HepG2 (cell line): ENCODE measurements around the gene TCN1. TPM values are rescaled to one million over a fixed set of nuclear protein-coding genes. Genes with fewer than 3 reads are reported as not detected.

Source experiments
- ATAC-seq: fragments of 200-7000 bp; cut with Tn5 transposase; 3 replicates; pipeline ENCODE4 v1.9.1; 2020; ENCODE audit warnings: mild to moderate bottlenecking, moderate library complexity
- BruUV-seq: library from RNA; stranded (reverse); fragments of 400-500 nt; replicated peaks from 2 replicates; lab custom pipeline; 2021; lab: Mats Ljungman, UMichigan
- CTCF ChIA-PET: fragments of 300-600 bp; formaldehyde crosslinking; extraction: SDS; loops from one replicate; lab custom pipeline; 2021; ENCODE audit warnings: low total read pairs, inconsistent platforms, low intra/inter-chr PET ratio; lab: Yijun Ruan, JAX
- POLR2A ChIA-PET: fragments of 350-600 bp; sonication (Branson Sonifier 250); formaldehyde crosslinking; loops from one replicate; lab custom pipeline; 2020; ENCODE audit warnings: antibody characterized with exemption, inconsistent platforms; lab: Yijun Ruan, JAX
- DNase-seq: peaks from one replicate; pipeline ENCODE4 v3.0.0-alpha.2; 2015; ENCODE audit warnings: low spot score
- FAIRE-seq: peaks from 3 replicates; lab custom pipeline; 2011; peaks lifted over from hg19 to GRCh38; lab: Jason Lieb, UNC
- H2AFZ ChIP-seq: one replicate; pipeline ENCODE4 v1.6.1; 2011; ENCODE audit warnings: low read length, inconsistent platforms
- H3K27ac ChIP-seq: fragments of 300-600 bp; 3 replicates; pipeline ENCODE4 v1.8.0; 2011; ENCODE audit warnings: mixed run types, mild to moderate bottlenecking, mixed read lengths, low read length, inconsistent platforms; ENCODE audit not compliant: insufficient read depth; ENCODE audit errors: extremely low read length
- H3K27me3 ChIP-seq, 2 experiments: fragments of 200-600 bp in 1 of 2; 2 replicates in 1 of 2; 3 replicates in 1 of 2; pipeline versions ENCODE4 v1.6.0 to v1.8.0; 2011; ENCODE audit warnings: low read length in 2 of 2, mild to moderate bottlenecking in 2 of 2, moderate library complexity in 2 of 2, inconsistent platforms in 1 of 2; ENCODE audit not compliant: insufficient read depth in 2 of 2, control insufficient read depth in 1 of 2
- H3K36me3 ChIP-seq, 2 experiments: fragments of 200-600 bp in 1 of 2; replicated peaks in 1 of 2; 2 replicates in 1 of 2; 3 replicates in 1 of 2; pipeline versions ENCODE4 v1.5.1 to v1.8.0; 2011; ENCODE audit warnings: low read length in 2 of 2, inconsistent platforms in 1 of 2; ENCODE audit not compliant: insufficient read depth in 2 of 2, control insufficient read depth in 1 of 2
- H3K4me1 ChIP-seq: 2 replicates; pipeline ENCODE4 v1.5.1; 2012; ENCODE audit warnings: low read length, inconsistent platforms; ENCODE audit not compliant: insufficient read depth
- H3K4me2 ChIP-seq: 2 replicates; pipeline ENCODE4 v1.6.0; 2011; ENCODE audit warnings: low read depth, low read length, inconsistent platforms
- H3K4me3 ChIP-seq, 3 experiments: fragments of 200-600 bp in 1 of 3; sonication (generic), shearing (Covaris generic) in 1 of 3; replicated peaks in 1 of 3; 2 replicates each; pipeline ENCODE4 v1.5.1; 2011 to 2016; ENCODE audit warnings: low read length in 3 of 3, inconsistent platforms in 2 of 3, low read depth in 2 of 3, mild to moderate bottlenecking in 2 of 3, control low read depth in 1 of 3, mixed read lengths in 1 of 3; ENCODE audit not compliant: insufficient read depth in 1 of 3
- H3K79me2 ChIP-seq: one replicate; pipeline ENCODE4 v1.6.1; 2011; ENCODE audit warnings: low read length, inconsistent platforms; ENCODE audit not compliant: insufficient read depth
- H3K9ac ChIP-seq: 2 replicates; pipeline ENCODE4 v1.6.0; 2011; ENCODE audit warnings: mild to moderate bottlenecking, low read depth, low read length, inconsistent platforms; ENCODE audit not compliant: insufficient read depth
- H3K9me3 ChIP-seq: 2 replicates; pipeline ENCODE4 v1.5.1; 2012; ENCODE audit warnings: mild to moderate bottlenecking, low read length
- H4K20me1 ChIP-seq: 2 replicates; pipeline ENCODE4 v1.6.0; 2011; ENCODE audit warnings: inconsistent platforms, mild to moderate bottlenecking, low read length, moderate library complexity; ENCODE audit not compliant: insufficient read depth
- CBX5 ChIP-seq: sonication (generic); formaldehyde crosslinking; IDR thresholded peaks from 2 replicates; pipeline ENCODE4 v1.4.0; 2020; ENCODE audit warnings: missing genetic modification reagents, borderline replicate concordance
- FOXK1 ChIP-seq: sonication (generic); formaldehyde crosslinking; IDR thresholded peaks from 2 replicates; pipeline ENCODE4 v1.4.0; 2020; ENCODE audit warnings: low read depth, missing genetic modification reagents, borderline replicate concordance
- MED13 ChIP-seq: sonication (generic); formaldehyde crosslinking; IDR thresholded peaks from 2 replicates; pipeline ENCODE4 v1.5.0; 2020; ENCODE audit warnings: missing genetic modification reagents
- SMARCC2 ChIP-seq: fragments of 450-650 bp; IDR thresholded peaks from 2 replicates; pipeline ENCODE4 v1.6.1; 2017; ENCODE audit warnings: antibody characterized with exemption, mild to moderate bottlenecking
- WIZ ChIP-seq: sonication (generic); formaldehyde crosslinking; IDR thresholded peaks from 2 replicates; pipeline ENCODE4 v1.5.1; 2020; ENCODE audit warnings: mild to moderate bottlenecking, missing genetic modification reagents
- ZFP90 ChIP-seq: sonication (generic); formaldehyde crosslinking; IDR thresholded peaks from 2 replicates; pipeline ENCODE4 v1.8.0; 2022; ENCODE audit warnings: missing genetic modification reagents, mild to moderate bottlenecking, inconsistent platforms, borderline replicate concordance
- ZGPAT ChIP-seq: IDR thresholded peaks from 2 replicates; pipeline ENCODE4 v1.6.1; 2016; ENCODE audit warnings: mild to moderate bottlenecking
- ZNF207 ChIP-seq: fragments of 450-650 bp; IDR thresholded peaks from 2 replicates; pipeline ENCODE4 v1.6.1; 2016; ENCODE audit warnings: antibody characterized with exemption, borderline replicate concordance
- ZNF775 ChIP-seq: sonication (generic); formaldehyde crosslinking; IDR thresholded peaks from 2 replicates; pipeline ENCODE4 v1.4.0; 2020; ENCODE audit warnings: missing genetic modification reagents, mild to moderate bottlenecking, moderate library complexity, borderline replicate concordance
- WGBS: methylation state at CpG from one replicate; pipeline ENCODE4 v1.1.6; 2017; ENCODE audit warnings: low lambda C conversion rate; 5-methylcytosine and 5-hydroxymethylcytosine counted together
- in situ Hi-C: cut with HindIII; loops from 2 replicates; pipeline ENCODE4 v1.10.0; 2017; ENCODE audit warnings: low pct_unique_long_range_greater_than_20kb; ENCODE audit not compliant: extremely low pct_ligation_motif_present
- intact Hi-C: fragments of 100-400 bp; cut with micrococcal nuclease; formaldehyde crosslinking; loops from one replicate; pipeline ENCODE4 v1.10.0; 2022; ENCODE audit not compliant: unreplicated experiment
- polyA plus RNA-seq, 8 experiments: library from polyadenylated mRNA; depleted of rRNA in 3 of 8; stranded (reverse) in 7 of 8; unstranded in 1 of 8; fragments of >200 nt; fragmentation: Illumina TruSeq in 4 of 8; extraction: Trizol in 4 of 8; gene quantifications; 2 replicates each; pipeline versions ENCODE4 v1.2.1 to v1.2.3, GENCODE V29; 2011 to 2016; ENCODE audit warnings: low read depth in 4 of 8, missing spikeins in 1 of 8, mixed read lengths in 1 of 8; ENCODE audit not compliant: insufficient read depth in 1 of 8
- total RNA-seq, 5 experiments: library from RNA; depleted of rRNA; stranded (reverse); fragments of >200 nt; fragmentation: Illumina TruSeq; extraction: Trizol; gene quantifications; 2 replicates each; pipeline ENCODE4 v1.2.3, GENCODE V29; 2016; ENCODE audit warnings: low read depth in 1 of 5
- TF ChIP-seq, protein P1 (sequence below): IDR thresholded peaks from 2 replicates; pipeline ENCODE4 v1.6.1; 2016; ENCODE audit warnings: low read depth, missing genetic modification reagents, missing compliant biosample characterization

The TCN1 gene
- total and polyA plus RNA-seq, 2 of the 13 experiments (the other 11 are each of a cell fraction or from before 2014, with no cell fraction given) = not detected

GRCh38 chr11:59857439-59858434 is 8.6 kb downstream of the TCN1 start:
- no TSS peak for BruUV-seq
- no peaks in the 10 kb centered on the region for H3K79me2 ChIP-seq

More at GRCh38 chr11:59857439-59858434, 8.6 kb downstream of the TCN1 start:
- H3K4me3 ChIP-seq = no peak overlapping the region
- in situ Hi-C loops (no loop called here), intact Hi-C loops (no loop called here)
- H3K27me3 ChIP-seq = no peaks in the 10 kb centered on the region
- ChIA-PET POLR2A (no interaction called here), CTCF (no interaction called here)
- ATAC-seq (no peak), DNase-seq (no peak), FAIRE-seq (no peak)
- no peak for TF ChIP-seq WIZ (CRISPR knock-in tag)
- TF ChIP-seq ZGPAT (CRISPR knock-in tag) = no peak
- no peak for TF ChIP-seq ZFP90 (CRISPR knock-in tag)
- no peak for TF ChIP-seq ZNF207
- no peak for TF ChIP-seq ZNF775 (CRISPR knock-in tag)
- no peak for TF ChIP-seq MED13 (CRISPR knock-in tag)
- TF ChIP-seq FOXK1 (CRISPR knock-in tag) = no peak
- no peak for TF ChIP-seq SMARCC2
- TF ChIP-seq CBX5 (CRISPR knock-in tag) = no peak
- TF ChIP-seq, protein P1, sequence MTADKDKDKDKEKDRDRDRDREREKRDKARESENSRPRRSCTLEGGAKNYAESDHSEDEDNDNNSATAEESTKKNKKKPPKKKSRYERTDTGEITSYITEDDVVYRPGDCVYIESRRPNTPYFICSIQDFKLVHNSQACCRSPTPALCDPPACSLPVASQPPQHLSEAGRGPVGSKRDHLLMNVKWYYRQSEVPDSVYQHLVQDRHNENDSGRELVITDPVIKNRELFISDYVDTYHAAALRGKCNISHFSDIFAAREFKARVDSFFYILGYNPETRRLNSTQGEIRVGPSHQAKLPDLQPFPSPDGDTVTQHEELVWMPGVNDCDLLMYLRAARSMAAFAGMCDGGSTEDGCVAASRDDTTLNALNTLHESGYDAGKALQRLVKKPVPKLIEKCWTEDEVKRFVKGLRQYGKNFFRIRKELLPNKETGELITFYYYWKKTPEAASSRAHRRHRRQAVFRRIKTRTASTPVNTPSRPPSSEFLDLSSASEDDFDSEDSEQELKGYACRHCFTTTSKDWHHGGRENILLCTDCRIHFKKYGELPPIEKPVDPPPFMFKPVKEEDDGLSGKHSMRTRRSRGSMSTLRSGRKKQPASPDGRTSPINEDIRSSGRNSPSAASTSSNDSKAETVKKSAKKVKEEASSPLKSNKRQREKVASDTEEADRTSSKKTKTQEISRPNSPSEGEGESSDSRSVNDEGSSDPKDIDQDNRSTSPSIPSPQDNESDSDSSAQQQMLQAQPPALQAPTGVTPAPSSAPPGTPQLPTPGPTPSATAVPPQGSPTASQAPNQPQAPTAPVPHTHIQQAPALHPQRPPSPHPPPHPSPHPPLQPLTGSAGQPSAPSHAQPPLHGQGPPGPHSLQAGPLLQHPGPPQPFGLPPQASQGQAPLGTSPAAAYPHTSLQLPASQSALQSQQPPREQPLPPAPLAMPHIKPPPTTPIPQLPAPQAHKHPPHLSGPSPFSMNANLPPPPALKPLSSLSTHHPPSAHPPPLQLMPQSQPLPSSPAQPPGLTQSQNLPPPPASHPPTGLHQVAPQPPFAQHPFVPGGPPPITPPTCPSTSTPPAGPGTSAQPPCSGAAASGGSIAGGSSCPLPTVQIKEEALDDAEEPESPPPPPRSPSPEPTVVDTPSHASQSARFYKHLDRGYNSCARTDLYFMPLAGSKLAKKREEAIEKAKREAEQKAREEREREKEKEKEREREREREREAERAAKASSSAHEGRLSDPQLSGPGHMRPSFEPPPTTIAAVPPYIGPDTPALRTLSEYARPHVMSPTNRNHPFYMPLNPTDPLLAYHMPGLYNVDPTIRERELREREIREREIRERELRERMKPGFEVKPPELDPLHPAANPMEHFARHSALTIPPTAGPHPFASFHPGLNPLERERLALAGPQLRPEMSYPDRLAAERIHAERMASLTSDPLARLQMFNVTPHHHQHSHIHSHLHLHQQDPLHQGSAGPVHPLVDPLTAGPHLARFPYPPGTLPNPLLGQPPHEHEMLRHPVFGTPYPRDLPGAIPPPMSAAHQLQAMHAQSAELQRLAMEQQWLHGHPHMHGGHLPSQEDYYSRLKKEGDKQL (CRISPR knock-in tag) = no peak
- H3K36me3 ChIP-seq = no peaks in the 10 kb centered on the region
- 16% methylated on average over 10 of the region's 10 CpGs for WGBS
- H3K9me3 ChIP-seq = no peaks in the 10 kb centered on the region
- no peak overlapping the region for H2AFZ ChIP-seq
- no peak overlapping the region for H3K9ac ChIP-seq
- no peaks in the 10 kb centered on the region for H4K20me1 ChIP-seq
- no peak overlapping the region for H3K27ac ChIP-seq
- H3K4me2 ChIP-seq = no peak overlapping the region
- H3K4me1 ChIP-seq = 0 out of 2 replicates have a peak, but pooled peaks cover 7% of the 10 kb centered on the region
